Measurements from ENCODE around the gene ALDOA.

ALDOA gene

DNA sequence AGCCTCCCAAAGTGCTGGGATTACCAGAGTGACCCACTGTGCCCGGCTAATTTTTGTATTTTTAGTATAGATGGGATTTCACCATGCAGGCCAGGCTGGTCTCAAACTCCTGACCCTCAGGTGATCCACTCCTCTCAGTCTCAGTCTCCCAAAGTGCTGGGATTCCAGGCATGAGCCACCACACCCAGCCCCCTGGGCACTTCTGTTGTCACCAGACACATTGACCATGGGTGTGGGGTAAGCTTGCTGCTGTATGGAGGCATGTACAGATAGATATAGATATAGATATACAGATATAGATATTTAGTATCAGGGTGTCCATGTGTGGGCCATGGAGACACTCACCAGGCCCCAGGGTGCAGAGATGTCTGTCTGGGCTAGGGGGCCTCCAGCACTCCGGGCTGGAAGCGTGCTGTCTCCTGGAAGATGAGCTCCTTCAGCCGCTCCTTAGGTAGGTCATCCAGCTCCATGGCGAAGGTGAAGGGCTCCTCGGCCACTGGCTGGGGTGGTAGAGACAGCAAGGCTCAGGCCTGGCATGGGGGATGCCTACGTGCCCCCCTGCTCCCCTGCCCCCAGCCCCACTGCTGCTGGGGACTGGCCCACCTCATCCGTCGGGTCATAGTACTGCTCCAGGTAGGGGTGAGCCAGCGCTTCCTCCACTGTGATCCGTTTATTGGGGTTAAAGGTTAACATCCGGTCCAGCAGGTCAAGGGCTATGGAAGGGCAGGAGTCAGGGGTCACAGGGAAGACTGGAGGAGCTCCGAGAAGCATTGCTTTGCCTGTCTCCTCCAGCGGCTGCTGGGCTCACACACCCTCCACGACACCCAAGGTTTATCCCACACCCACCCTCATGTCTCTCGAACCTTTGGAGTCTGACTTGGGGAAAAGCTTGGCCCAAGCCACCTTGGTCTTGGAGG lies 51.0 kb downstream of the ALDOA start:
- Histone ChIP-seq H3K4me3 (ENCODE audit: low read depth, low read length) (no peak overlapping the region), H3K4me1 (ENCODE audit: control insufficient read depth, insufficient read depth, low read length) (no peaks in the 10 kb centered on the region), H3K9ac (ENCODE audit: low read depth, low read length) (no peak overlapping the region), H3K27me3 (ENCODE audit: control insufficient read depth, insufficient read depth, low read length) (no peaks in the 10 kb centered on the region), H3K9me3 (ENCODE audit: control insufficient read depth, insufficient read depth, low read length) (no peaks in the 10 kb centered on the region), H3K36me3 (ENCODE audit: control insufficient read depth, insufficient read depth, low read length) (peaks cover 12% of the 10 kb centered on the region)

GRCh38 chr16:30117768-30118167 lies 52.2 kb downstream of the ALDOA start:
- Histone ChIP-seq H3K4me3 (ENCODE audit: low read depth, low read length) (no peak overlapping the region), H3K9ac (ENCODE audit: low read depth, low read length) (no peak overlapping the region), H3K27me3 (ENCODE audit: control insufficient read depth, insufficient read depth, low read length) (no peaks in the 10 kb centered on the region), H3K36me3 (ENCODE audit: control insufficient read depth, insufficient read depth, low read length) (peaks cover 12% of the 10 kb centered on the region), H3K9me3 (ENCODE audit: control insufficient read depth, insufficient read depth, low read length) (no peaks in the 10 kb centered on the region), H3K4me1 (ENCODE audit: control insufficient read depth, insufficient read depth, low read length) (no peaks in the 10 kb centered on the region)

- peaks cover 12% of the 10 kb centered on the region for H3K36me3 ChIP-seq (ENCODE audit: control insufficient read depth, insufficient read depth, low read length)
- no peak overlapping the region for H3K4me3 ChIP-seq (ENCODE audit: low read depth, low read length)
- no peaks in the 10 kb centered on the region for H3K27me3 ChIP-seq (ENCODE audit: control insufficient read depth, insufficient read depth, low read length)
- H3K9ac ChIP-seq (ENCODE audit: low read depth, low read length): no peak overlapping the region
- H3K9me3 ChIP-seq (ENCODE audit: control insufficient read depth, insufficient read depth, low read length): no peaks in the 10 kb centered on the region
- no peaks in the 10 kb centered on the region for H3K4me1 ChIP-seq (ENCODE audit: control insufficient read depth, insufficient read depth, low read length)
Observed at GRCh38 chr16:30119428-30119827, 53.9 kb downstream of the ALDOA start.
